ENCODE measurements around the gene ROBO1. TPM values are rescaled to one million over a fixed set of nuclear protein-coding genes. Genes with fewer than 3 reads are reported as not detected.

Gene ROBO1
- total RNA-seq, 6 experiments from 2014 or later = 1.1 to 7.2 (median 4.3) TPM

DNA sequence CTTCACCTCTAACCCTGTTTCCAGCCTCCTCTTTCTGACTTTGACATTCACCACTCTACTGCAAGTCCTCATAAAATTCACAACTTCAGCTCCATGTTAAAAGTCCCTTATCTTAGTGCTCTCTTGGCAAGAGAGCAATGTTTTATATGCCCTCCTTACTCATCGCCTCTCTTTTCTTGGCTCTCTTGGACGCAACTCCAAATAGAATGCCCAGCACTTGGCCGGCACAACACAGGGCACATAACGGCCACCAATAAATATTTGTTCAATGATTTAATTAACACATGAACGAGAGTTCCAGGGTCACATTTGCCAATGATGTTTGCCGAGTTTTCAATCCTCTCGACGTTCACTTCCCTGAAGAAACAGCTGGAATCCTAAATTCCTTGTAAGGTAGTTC is 401.4 kb downstream of the ROBO1 start:
- Histone ChIP-seq H3K9me3 (no peaks in the 10 kb centered on the region), H3K27ac (no peak overlapping the region), H3K4me3 (no peak overlapping the region), H3K27me3 (no peaks in the 10 kb centered on the region), H3K36me3 (no peaks in the 10 kb centered on the region), H3K4me1 (no peaks in the 10 kb centered on the region)
- no peak for DNase-seq
- intact Hi-C loops (cut with DNase I) = loop anchor here in 1 of 2 donors (10.0 kb wide), 1 partner anchor 282 kb away; no protein-coding TSS in a partner anchor
- WGBS (ENCODE audit: insufficient coverage, low coverage, low lambda C conversion rate, missing lambda C conversion rate) = 15% methylated on average over 8 of the region's 8 CpGs
- no peak for TF ChIP-seq POLR2A (IDR thresholded peaks at IDR 0.05)
- TF ChIP-seq, protein P1, sequence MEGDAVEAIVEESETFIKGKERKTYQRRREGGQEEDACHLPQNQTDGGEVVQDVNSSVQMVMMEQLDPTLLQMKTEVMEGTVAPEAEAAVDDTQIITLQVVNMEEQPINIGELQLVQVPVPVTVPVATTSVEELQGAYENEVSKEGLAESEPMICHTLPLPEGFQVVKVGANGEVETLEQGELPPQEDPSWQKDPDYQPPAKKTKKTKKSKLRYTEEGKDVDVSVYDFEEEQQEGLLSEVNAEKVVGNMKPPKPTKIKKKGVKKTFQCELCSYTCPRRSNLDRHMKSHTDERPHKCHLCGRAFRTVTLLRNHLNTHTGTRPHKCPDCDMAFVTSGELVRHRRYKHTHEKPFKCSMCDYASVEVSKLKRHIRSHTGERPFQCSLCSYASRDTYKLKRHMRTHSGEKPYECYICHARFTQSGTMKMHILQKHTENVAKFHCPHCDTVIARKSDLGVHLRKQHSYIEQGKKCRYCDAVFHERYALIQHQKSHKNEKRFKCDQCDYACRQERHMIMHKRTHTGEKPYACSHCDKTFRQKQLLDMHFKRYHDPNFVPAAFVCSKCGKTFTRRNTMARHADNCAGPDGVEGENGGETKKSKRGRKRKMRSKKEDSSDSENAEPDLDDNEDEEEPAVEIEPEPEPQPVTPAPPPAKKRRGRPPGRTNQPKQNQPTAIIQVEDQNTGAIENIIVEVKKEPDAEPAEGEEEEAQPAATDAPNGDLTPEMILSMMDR (IDR thresholded peaks at IDR 0.05) = no peak
- ATAC-seq = peak in 1 of 4 donors; percentile 67

DNA sequence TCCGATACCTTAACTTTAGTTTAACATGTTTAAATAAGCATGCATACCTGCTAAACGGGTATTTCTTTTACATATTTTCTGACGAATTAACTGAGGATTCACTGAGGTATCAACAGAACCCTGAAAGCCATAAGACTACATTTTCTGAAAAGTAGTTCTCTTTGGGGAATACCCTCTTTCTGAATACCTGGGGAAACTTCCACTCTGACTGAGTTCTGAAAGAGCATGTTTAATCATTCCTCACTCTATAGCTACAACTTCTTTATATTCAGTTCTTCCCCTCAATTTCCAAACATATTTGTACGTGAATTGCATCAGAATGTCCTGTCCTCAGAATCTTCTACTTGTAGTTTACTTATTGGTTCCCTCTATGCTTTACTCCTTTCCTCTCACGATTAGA is 403.0 kb downstream of the ROBO1 start:
- intact Hi-C loops (cut with DNase I) = loop anchor here in 1 of 2 donors (10.0 kb wide), 1 partner anchor 280 kb away; no protein-coding TSS in a partner anchor
- Histone ChIP-seq H3K9me3 (no peaks in the 10 kb centered on the region), H3K27me3 (no peaks in the 10 kb centered on the region), H3K36me3 (no peaks in the 10 kb centered on the region), H3K4me1 (no peaks in the 10 kb centered on the region), H3K27ac (no peak overlapping the region), H3K4me3 (no peak overlapping the region)
- TF ChIP-seq POLR2A (IDR thresholded peaks at IDR 0.05) = no peak
- TF ChIP-seq, protein P1 (IDR thresholded peaks at IDR 0.05) = no peak
- ATAC-seq = no peak
- no peak for DNase-seq
- WGBS (ENCODE audit: insufficient coverage, low coverage, low lambda C conversion rate, missing lambda C conversion rate) = 67% methylated on average over 5 of the region's 5 CpGs

GRCh38 chr3:79362571-79363270 is 405.1 kb downstream of the ROBO1 start:
- WGBS (ENCODE audit: insufficient coverage, low coverage, low lambda C conversion rate, missing lambda C conversion rate) = 59% methylated on average over 3 of the region's 3 CpGs
- intact Hi-C loops (cut with DNase I) = loop anchor here in 1 of 2 donors (10.0 kb wide), 1 partner anchor 278 kb away; no protein-coding TSS in a partner anchor
- H3K4me1 ChIP-seq = no peaks in the 10 kb centered on the region
- no peaks in the 10 kb centered on the region for H3K36me3 ChIP-seq
- no peak overlapping the region for H3K27ac ChIP-seq
- ATAC-seq (no peak), DNase-seq (no peak)
- TF ChIP-seq POLR2A (IDR thresholded peaks at IDR 0.05) = no peak
- TF ChIP-seq, protein P1 (IDR thresholded peaks at IDR 0.05) = no peak
- no peaks in the 10 kb centered on the region for H3K27me3 ChIP-seq
- no peak overlapping the region for H3K4me3 ChIP-seq
- H3K9me3 ChIP-seq = no peaks in the 10 kb centered on the region

DNA sequence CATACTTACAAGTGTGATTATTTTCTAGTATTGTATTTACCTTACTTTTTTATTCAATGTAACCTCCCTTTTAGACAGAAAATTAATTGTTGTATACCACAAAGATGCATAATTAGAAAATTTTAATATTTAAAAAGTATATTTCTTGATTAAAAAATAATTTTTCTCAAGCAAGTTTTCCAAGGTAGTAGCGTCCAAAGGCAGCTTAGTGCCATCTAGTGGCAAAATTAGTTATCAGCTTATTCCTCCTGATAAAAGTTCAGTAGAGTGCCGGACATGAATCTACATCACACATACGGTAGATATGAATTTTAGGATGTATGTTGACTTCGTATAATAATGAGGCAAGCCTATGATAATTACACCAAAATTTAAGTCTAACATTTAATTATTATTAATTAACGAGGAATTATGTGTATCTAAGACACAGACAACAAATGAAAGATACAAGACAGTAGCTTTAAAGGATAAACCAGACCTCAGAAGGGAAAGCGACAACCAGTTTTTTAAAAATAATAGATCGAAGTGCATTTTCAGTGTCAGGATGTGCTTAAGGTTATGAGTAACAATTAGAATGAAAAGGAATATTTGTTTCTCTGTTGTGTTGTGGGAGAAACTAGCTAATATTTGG is 405.9 kb downstream of the ROBO1 start:
- Histone ChIP-seq H3K9me3 (no peaks in the 10 kb centered on the region), H3K27me3 (no peaks in the 10 kb centered on the region), H3K36me3 (no peaks in the 10 kb centered on the region), H3K4me3 (no peak overlapping the region), H3K27ac (no peak overlapping the region), H3K4me1 (no peaks in the 10 kb centered on the region)
- ATAC-seq = peak; percentile 69 to 81 (median 76)
- intact Hi-C loops (cut with DNase I) = loop anchor here in 1 of 2 donors (10.0 kb wide), 1 partner anchor 277 kb away; no protein-coding TSS in a partner anchor
- whole genome bisulfite sequencing (ENCODE audit: insufficient coverage, low coverage, low lambda C conversion rate, missing lambda C conversion rate) = 10% methylated on average over 7 of the region's 7 CpGs
- no peak for DNase-seq
- TF ChIP-seq POLR2A (IDR thresholded peaks at IDR 0.05) = no peak
- TF ChIP-seq, protein P1 (IDR thresholded peaks at IDR 0.05) = peak; percentile 46 to 86 (median 84)

All from right lobe of liver (tissue), 6 donors.